ENCODE measurements around the gene GAA. TPM values are rescaled to one million over a fixed set of nuclear protein-coding genes. Genes with fewer than 3 reads are reported as not detected.

The GAA gene
- total RNA-seq, 1 donor from 2014 or later: 91.6 TPM

GRCh38 chr17:80080081-80080480, 21.3 kb upstream of the GAA start:
- no peak for DNase-seq (ENCODE audit: low spot score in 2 of 2)
- intact Hi-C loops (cut with DNase I): no loop called here
- Histone ChIP-seq H3K27ac (no peak overlapping the region), H3K4me1 (peaks cover 0 to 3% of the 10 kb centered on the region in 2 donors), H3K4me3 (no peak overlapping the region), H3K27me3 (no peaks in the 10 kb centered on the region), H3K9me3 (no peaks in the 10 kb centered on the region), H3K36me3 (no peaks in the 10 kb centered on the region)
- no peak for TF ChIP-seq CTCF (IDR thresholded peaks at IDR 0.05)

- intact Hi-C loops (cut with DNase I): no loop called here
- no peak for DNase-seq (ENCODE audit: low spot score in 2 of 2)
- H3K4me1 ChIP-seq: peaks cover 0 to 3% of the 10 kb centered on the region in 2 donors
- no peak overlapping the region for H3K4me3 ChIP-seq
- H3K9me3 ChIP-seq: no peaks in the 10 kb centered on the region
- no peak overlapping the region for H3K27ac ChIP-seq
- no peaks in the 10 kb centered on the region for H3K36me3 ChIP-seq
- no peak for TF ChIP-seq CTCF (IDR thresholded peaks at IDR 0.05)
- H3K27me3 ChIP-seq: no peaks in the 10 kb centered on the region
Measured at GRCh38 chr17:80081596-80081995, 19.8 kb upstream of the GAA start.

- H3K9me3 ChIP-seq: no peaks in the 10 kb centered on the region
- no peaks in the 10 kb centered on the region for H3K27me3 ChIP-seq
- peak overlapping the region; percentile 40 to 48 for H3K4me3 ChIP-seq
- H3K4me1 ChIP-seq: peaks cover 0 to 3% of the 10 kb centered on the region in 2 donors
- intact Hi-C loops (cut with DNase I): no loop called here
- no peak overlapping the region for H3K27ac ChIP-seq
- TF ChIP-seq CTCF (IDR thresholded peaks at IDR 0.05): peak; percentile 56 to 93 (median 77)
- no peaks in the 10 kb centered on the region for H3K36me3 ChIP-seq
- DNase-seq (ENCODE audit: low spot score in 2 of 2): peak in 1 of 2 donors; percentile 83
Measured at GRCh38 chr17:80082403-80083135, 18.8 kb upstream of the GAA start.

GRCh38 chr17:80083136-80083661, 18.2 kb upstream of the GAA start:
- TF ChIP-seq CTCF (IDR thresholded peaks at IDR 0.05): no peak
- H3K36me3 ChIP-seq: no peaks in the 10 kb centered on the region
- intact Hi-C loops (cut with DNase I): no loop called here

GRCh38 chr17:80084773-80085172, 16.6 kb upstream of the GAA start:
- Histone ChIP-seq H3K27me3 (no peaks in the 10 kb centered on the region), H3K9me3 (no peaks in the 10 kb centered on the region), H3K4me3 (no peak overlapping the region), H3K36me3 (no peaks in the 10 kb centered on the region), H3K27ac (no peak overlapping the region), H3K4me1 (peaks cover 0 to 3% of the 10 kb centered on the region in 2 donors)
- DNase-seq (ENCODE audit: low spot score in 2 of 2): no peak
- intact Hi-C loops (cut with DNase I): no loop called here
- TF ChIP-seq CTCF (IDR thresholded peaks at IDR 0.05): no peak

More at GRCh38 chr17:80083136-80083661, 18.2 kb upstream of the GAA start:
- no peak for DNase-seq (ENCODE audit: low spot score in 2 of 2)
- H3K4me3 ChIP-seq: no peak overlapping the region
- no peaks in the 10 kb centered on the region for H3K9me3 ChIP-seq
- no peaks in the 10 kb centered on the region for H3K27me3 ChIP-seq
- H3K27ac ChIP-seq: no peak overlapping the region
- peaks cover 0 to 3% of the 10 kb centered on the region in 2 donors for H3K4me1 ChIP-seq
